Transverse colon (tissue), 4 donors: ENCODE results near the gene GNAT1. TPM values are rescaled to one million over a fixed set of nuclear protein-coding genes. Genes with fewer than 3 reads are reported as not detected.

Experiments
- DNase-seq: peaks from one replicate; pipeline ENCODE4 v3.0.0-alpha.2; 2019
- H3K27ac ChIP-seq, 4 donors: fragments of 200-600 bp; sonication (generic); 2 replicates each; pipeline ENCODE4 v1.5.1; 2016 to 2018; ENCODE audit warnings: inconsistent platforms in 4 of 4
- H3K27me3 ChIP-seq: fragments of 200-600 bp; sonication (generic); 2 replicates; pipeline ENCODE4 v1.5.1; 2017; ENCODE audit warnings: inconsistent platforms
- H3K36me3 ChIP-seq, 4 donors: fragments of 200-600 bp; sonication (generic); 2 replicates each; pipeline ENCODE4 v1.5.1; 2017 to 2019; ENCODE audit warnings: inconsistent platforms in 4 of 4
- H3K4me1 ChIP-seq, 4 donors: fragments of 200-600 bp; sonication (generic); 2 replicates each; pipeline ENCODE4 v1.5.1; 2017 to 2020; ENCODE audit warnings: inconsistent platforms in 4 of 4
- H3K4me3 ChIP-seq, 4 donors: fragments of 200-600 bp; sonication (generic); 1 replicate in 1 of 4; 2 replicates in 3 of 4; pipeline versions ENCODE4 v1.5.1 to v1.6.1; 2017 to 2019; ENCODE audit warnings: inconsistent platforms in 4 of 4
- H3K9me3 ChIP-seq, 2 donors: fragments of 200-600 bp; sonication (generic); 2 replicates each; pipeline ENCODE4 v1.5.1; 2017 to 2019; ENCODE audit warnings: inconsistent platforms in 2 of 2
- EP300 ChIP-seq: sonication (generic); formaldehyde crosslinking; IDR thresholded peaks from one replicate; pipeline ENCODE4 v1.6.1; 2017; ENCODE audit warnings: antibody characterized with exemption, low read depth
- POLR2A ChIP-seq: fragments of 450-650 bp; IDR thresholded peaks from one replicate; pipeline ENCODE4 v1.6.1; 2016; ENCODE audit warnings: antibody characterized with exemption, mild to moderate bottlenecking, moderate library complexity
- POLR2AphosphoS5 ChIP-seq, 3 donors: sonication (generic); formaldehyde crosslinking; IDR thresholded peaks; one replicate each; pipeline ENCODE4 v1.6.1; 2016; ENCODE audit warnings: antibody characterized with exemption in 3 of 3
- WGBS, 2 donors: methylation state at CpG; one replicate each; pipeline ENCODE4 v1.1.5; 2018; ENCODE audit warnings: low coverage in 1 of 2; 5-methylcytosine and 5-hydroxymethylcytosine counted together
- in situ Hi-C, 4 donors: fragments of 200-750 bp; cut with MboI; loops; one replicate each; pipeline versions ENCODE4 v1.15.0 to v1.15.1; 2017; ENCODE audit warnings: low sequenced_read_pairs in 3 of 4, low pct_ligation_motif_present in 1 of 4, low pct_unique_long_range_greater_than_20kb in 1 of 4
- intact Hi-C: fragments of 100-400 bp; cut with DNase I; formaldehyde crosslinking; loops from one replicate; pipeline ENCODE4 v1.15.1; 2023; ENCODE audit warnings: low total_unique reads
- total RNA-seq, 4 donors: library from RNA; depleted of rRNA; stranded (reverse); fragments of >200 nt; gene quantifications; one replicate each; pipeline ENCODE4 v1.1.0, GENCODE V29; 2016
- TF ChIP-seq, protein P1 (sequence below), 5 experiments: fragments of 200-600 bp in 3 of 5; fragments of 450-650 bp in 2 of 5; sonication (generic) in 3 of 5; IDR thresholded peaks; 1 replicate in 2 of 5; 2 replicates in 3 of 5; pipeline ENCODE4 v1.5.1; 2016 to 2017; ENCODE audit warnings: antibody characterized with exemption in 5 of 5, inconsistent platforms in 3 of 5, mild to moderate bottlenecking in 2 of 5, moderate library complexity in 1 of 5

GNAT1 gene
- total RNA-seq, 4 donors from 2014 or later = not detected

DNA sequence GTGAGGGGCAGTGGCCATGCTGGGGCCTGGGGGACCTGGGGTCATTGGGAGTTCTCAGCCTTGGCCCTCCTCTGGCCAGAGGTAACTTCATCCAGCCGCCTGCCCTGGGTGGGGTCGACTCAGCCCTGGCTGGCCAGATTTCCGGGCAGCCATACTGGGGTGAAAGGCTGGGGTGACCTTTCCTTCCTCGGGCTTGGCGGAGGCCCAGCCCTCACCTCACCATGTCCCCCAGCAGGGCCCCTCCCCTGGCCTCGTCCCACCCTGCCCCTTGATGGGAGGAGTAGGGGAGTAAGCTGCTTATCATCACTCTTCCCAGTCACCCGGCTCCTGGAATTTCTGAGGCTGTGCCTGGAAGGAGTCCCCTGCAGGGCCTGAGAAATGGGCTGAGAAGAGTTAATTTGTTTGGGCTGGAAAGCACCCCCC is 30.8 kb upstream of the GNAT1 start:
- intact Hi-C loops (no loop called here), in situ Hi-C loops (no loop called here)
- H3K9me3 ChIP-seq = no peaks in the 10 kb centered on the region
- WGBS, 2 donors = 71% methylated on average over 7 of the region's 7 CpGs; no CpG with 5 or more reads in 1 of the 2 donors
- H3K27ac ChIP-seq = peak overlapping the region; percentile 71 to 82 (median 80)
- H3K4me1 ChIP-seq = peaks cover 39 to 99% (median 71%) of the 10 kb centered on the region in 4 donors
- TF ChIP-seq EP300 = no peak
- H3K36me3 ChIP-seq = no peaks in the 10 kb centered on the region
- H3K27me3 ChIP-seq = peaks cover 12% of the 10 kb centered on the region
- H3K4me3 ChIP-seq = no peak overlapping the region
- no peak for DNase-seq

DNA sequence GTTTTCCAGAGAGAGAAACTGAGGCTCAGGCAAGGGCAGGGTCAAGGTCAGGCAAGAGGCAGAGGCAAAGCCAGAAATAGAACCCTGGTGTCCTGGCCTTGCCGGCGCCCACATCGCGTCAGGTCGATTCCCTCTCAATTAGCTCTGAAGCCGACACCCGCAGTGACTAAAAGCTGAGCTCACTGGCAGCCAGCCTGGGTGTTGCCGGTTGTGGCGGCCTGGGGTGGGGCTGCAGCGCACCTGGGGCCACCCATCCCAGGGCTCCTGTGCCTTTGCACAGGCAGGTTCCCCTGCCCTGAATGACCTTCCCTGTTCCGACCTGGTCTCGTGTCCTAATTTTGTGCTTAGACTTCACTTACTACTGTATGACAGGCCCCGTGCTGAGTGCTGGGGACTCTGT is 30.1 kb upstream of the GNAT1 start:
- intact Hi-C loops = no loop called here
- in situ Hi-C loops = no loop called here
- no peaks in the 10 kb centered on the region for H3K36me3 ChIP-seq
- peaks cover 4% of the 10 kb centered on the region for H3K27me3 ChIP-seq
- H3K27ac ChIP-seq = peak overlapping the region; percentile 71 to 82 (median 80)
- peaks cover 47 to 99% (median 71%) of the 10 kb centered on the region in 4 donors for H3K4me1 ChIP-seq
- TF ChIP-seq POLR2A (peak; percentile 29), EP300 (no peak), POLR2AphosphoS5 (IDR thresholded peaks at IDR 0.05) (peak in 2 of 3 donors; percentile 31 to 59)
- TF ChIP-seq, protein P1, sequence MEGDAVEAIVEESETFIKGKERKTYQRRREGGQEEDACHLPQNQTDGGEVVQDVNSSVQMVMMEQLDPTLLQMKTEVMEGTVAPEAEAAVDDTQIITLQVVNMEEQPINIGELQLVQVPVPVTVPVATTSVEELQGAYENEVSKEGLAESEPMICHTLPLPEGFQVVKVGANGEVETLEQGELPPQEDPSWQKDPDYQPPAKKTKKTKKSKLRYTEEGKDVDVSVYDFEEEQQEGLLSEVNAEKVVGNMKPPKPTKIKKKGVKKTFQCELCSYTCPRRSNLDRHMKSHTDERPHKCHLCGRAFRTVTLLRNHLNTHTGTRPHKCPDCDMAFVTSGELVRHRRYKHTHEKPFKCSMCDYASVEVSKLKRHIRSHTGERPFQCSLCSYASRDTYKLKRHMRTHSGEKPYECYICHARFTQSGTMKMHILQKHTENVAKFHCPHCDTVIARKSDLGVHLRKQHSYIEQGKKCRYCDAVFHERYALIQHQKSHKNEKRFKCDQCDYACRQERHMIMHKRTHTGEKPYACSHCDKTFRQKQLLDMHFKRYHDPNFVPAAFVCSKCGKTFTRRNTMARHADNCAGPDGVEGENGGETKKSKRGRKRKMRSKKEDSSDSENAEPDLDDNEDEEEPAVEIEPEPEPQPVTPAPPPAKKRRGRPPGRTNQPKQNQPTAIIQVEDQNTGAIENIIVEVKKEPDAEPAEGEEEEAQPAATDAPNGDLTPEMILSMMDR (IDR thresholded peaks at IDR 0.05) = no peak
- H3K9me3 ChIP-seq = no peaks in the 10 kb centered on the region
- H3K4me3 ChIP-seq = no peak overlapping the region
- DNase-seq = peak; percentile 84
- WGBS, 2 donors = 39% methylated on average over 13 of the region's 13 CpGs; no CpG with 5 or more reads in 1 of the 2 donors

GRCh38 chr3:50162034-50162883 is 29.2 kb upstream of the GNAT1 start:
- intact Hi-C loops = no loop called here
- no peaks in the 10 kb centered on the region for H3K9me3 ChIP-seq
- in situ Hi-C loops = no loop called here
- peak overlapping the region; percentile 71 to 82 (median 80) for H3K27ac ChIP-seq
- no peak overlapping the region for H3K4me3 ChIP-seq
- H3K4me1 ChIP-seq = peaks cover 56 to 99% (median 73%) of the 10 kb centered on the region in 4 donors
- H3K27me3 ChIP-seq = no peaks in the 10 kb centered on the region
- TF ChIP-seq POLR2A = no peak
- TF ChIP-seq EP300 = no peak
- TF ChIP-seq, protein P1 (IDR thresholded peaks at IDR 0.05) = no peak
- TF ChIP-seq POLR2AphosphoS5 (IDR thresholded peaks at IDR 0.05) = no peak
- H3K36me3 ChIP-seq = no peaks in the 10 kb centered on the region
- WGBS, 2 donors = 66% methylated on average over 4 of the region's 5 CpGs; no CpG with 5 or more reads in 1 of the 2 donors
- no peak for DNase-seq

DNA sequence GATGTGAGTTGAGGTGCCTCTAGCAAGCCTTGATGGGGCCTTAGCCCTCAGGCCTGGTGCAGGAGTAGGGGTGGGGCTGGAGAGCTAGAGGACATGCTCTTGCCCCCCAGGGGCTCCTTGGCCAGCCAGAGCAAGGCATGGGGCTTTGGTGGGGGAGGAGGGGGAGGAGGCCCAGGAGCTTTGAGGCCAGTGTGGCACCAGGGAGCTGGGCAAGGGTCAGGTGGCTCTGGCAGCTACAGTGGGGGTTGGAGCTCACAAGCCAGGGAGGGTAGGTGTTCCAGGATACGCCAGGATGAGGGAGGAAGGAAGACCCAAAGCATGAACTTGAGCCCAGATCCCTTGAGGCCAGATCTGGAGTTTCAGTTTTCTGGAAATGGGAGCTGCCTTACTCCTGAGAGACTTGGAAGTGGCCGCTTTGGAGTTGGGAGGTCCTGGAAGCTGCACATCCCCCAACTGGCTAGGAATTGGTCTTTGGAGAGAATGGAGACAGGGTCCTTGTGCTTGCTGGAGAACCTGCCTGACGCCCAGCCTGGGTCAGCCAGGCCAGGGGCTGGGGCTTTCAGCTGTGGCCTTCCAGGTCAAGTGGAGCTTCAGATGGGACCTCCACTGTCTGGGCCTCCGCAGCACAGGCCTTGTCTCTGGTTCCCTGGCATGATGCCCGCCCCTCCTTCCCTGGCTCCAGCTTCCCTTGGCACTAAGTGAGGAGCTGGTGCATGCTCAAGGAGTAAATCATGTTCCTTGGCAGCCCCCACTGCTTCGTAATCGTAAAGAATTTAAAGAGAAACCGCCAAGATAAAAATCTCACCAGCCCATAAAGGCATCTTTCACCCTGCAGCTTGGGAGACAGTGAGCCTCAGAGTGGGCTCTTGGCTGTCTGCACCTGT is 27.6 kb upstream of the GNAT1 start:
- peak overlapping the region; percentile 71 to 82 (median 80) for H3K27ac ChIP-seq
- in situ Hi-C loops (no loop called here), intact Hi-C loops (no loop called here)
- TF ChIP-seq EP300 = no peak
- peak in 2 of 3 donors; percentile 54 for TF ChIP-seq POLR2AphosphoS5 (IDR thresholded peaks at IDR 0.05)
- H3K9me3 ChIP-seq = no peaks in the 10 kb centered on the region
- WGBS, 2 donors = 37% methylated on average over 8 of the region's 8 CpGs; no CpG with 5 or more reads in 1 of the 2 donors
- H3K36me3 ChIP-seq = no peaks in the 10 kb centered on the region
- peak; percentile 75 for DNase-seq
- H3K4me3 ChIP-seq = no peak overlapping the region
- H3K27me3 ChIP-seq = no peaks in the 10 kb centered on the region
- H3K4me1 ChIP-seq = peaks cover 59 to 100% (median 70%) of the 10 kb centered on the region in 4 donors
